ENCODE results near the gene SAMD14.

GRCh38 chr17:50062293-50063243, 67.4 kb downstream of the SAMD14 start:
- TF ChIP-seq CTCF (IDR thresholded peaks at IDR 0.05) (no peak), ZNF138 (CRISPR knock-in tag; conservative IDR thresholded peaks at IDR 0.05) (no peak)

Measured in WTC11 (cell line).